MM.1S (cell line): Measurements from ENCODE around the gene MAGI1.

Experiments used
- DNase-seq: peaks from one replicate; pipeline ENCODE4 v3.0.0-alpha.2; 2015
- H2AFZ ChIP-seq: fragments of 300-600 bp; sonication (generic); 2 replicates; pipeline ENCODE4 v1.6.0; 2016; ENCODE audit warnings: antibody characterized with exemption, low read length
- H3F3A ChIP-seq: fragments of 300-600 bp; sonication (generic); 2 replicates; pipeline ENCODE4 v1.6.1; 2016; ENCODE audit warnings: mild to moderate bottlenecking, antibody characterized with exemption, low read length, moderate library complexity, mixed read lengths; ENCODE audit not compliant: insufficient read depth
- H3K27ac ChIP-seq: fragments of 300-600 bp; sonication (generic); 2 replicates; pipeline ENCODE4 v1.5.1; 2016; ENCODE audit warnings: mild to moderate bottlenecking, low read length
- H3K27me3 ChIP-seq: fragments of 300-600 bp; sonication (generic); replicated peaks from 2 replicates; pipeline ENCODE4 v1.6.0; 2016; ENCODE audit warnings: low read length; ENCODE audit not compliant: insufficient read depth
- H3K36me3 ChIP-seq: fragments of 300-600 bp; sonication (generic); replicated peaks from 2 replicates; pipeline ENCODE4 v1.6.1; 2016; ENCODE audit warnings: mild to moderate bottlenecking, low read length, mixed read lengths; ENCODE audit not compliant: insufficient read depth
- H3K4me1 ChIP-seq: fragments of 300-600 bp; sonication (generic); 2 replicates; pipeline ENCODE4 v1.6.1; 2016; ENCODE audit warnings: low read length, mixed read lengths
- H3K4me2 ChIP-seq: fragments of 300-600 bp; sonication (generic); 2 replicates; pipeline ENCODE4 v1.6.0; 2016; ENCODE audit warnings: low read depth, low read length
- H3K4me3 ChIP-seq: fragments of 300-600 bp; sonication (generic); 2 replicates; pipeline ENCODE4 v1.5.1; 2016; ENCODE audit warnings: low read length, mixed read lengths
- H3K79me2 ChIP-seq: fragments of 300-600 bp; sonication (generic); 2 replicates; pipeline ENCODE4 v1.6.1; 2016; ENCODE audit warnings: mixed run types, low read length, mixed read lengths
- H3K9ac ChIP-seq: fragments of 300-600 bp; sonication (generic); 2 replicates; pipeline ENCODE4 v1.6.1; 2016; ENCODE audit warnings: low read length, mixed read lengths
- H3K9me2 ChIP-seq: fragments of 300-600 bp; sonication (generic); replicated peaks from 2 replicates; pipeline ENCODE4 v1.6.1; 2016; ENCODE audit warnings: mild to moderate bottlenecking, low read length, mixed read lengths; ENCODE audit not compliant: insufficient read depth
- H3K9me3 ChIP-seq: fragments of 300-600 bp; sonication (generic); replicated peaks from 2 replicates; pipeline ENCODE4 v1.6.1; 2016; ENCODE audit warnings: mild to moderate bottlenecking, low read length, mixed read lengths; ENCODE audit not compliant: insufficient read depth
- H4K20me1 ChIP-seq: fragments of 300-600 bp; sonication (generic); 2 replicates; pipeline ENCODE4 v1.6.1; 2016; ENCODE audit warnings: mild to moderate bottlenecking, low read length, moderate library complexity, mixed read lengths; ENCODE audit not compliant: insufficient read depth
- EZH2 ChIP-seq: fragments of 300-600 bp; sonication (generic); optimal IDR thresholded peaks from 2 replicates; pipeline ENCODE3; 2017; ENCODE audit warnings: low read depth, mild to moderate bottlenecking, antibody characterized with exemption, low read length, mixed read lengths
- EZH2phosphoT487 ChIP-seq: fragments of 300-600 bp; sonication (generic); IDR thresholded peaks from 2 replicates; pipeline ENCODE4 v1.6.1; 2018; ENCODE audit warnings: antibody characterized with exemption, low read length
- TF ChIP-seq, protein P1 (sequence below): fragments of 300-600 bp; sonication (generic); IDR thresholded peaks from 2 replicates; pipeline ENCODE4 v1.5.1; 2016; ENCODE audit warnings: antibody characterized with exemption, low read length, mixed read lengths

MAGI1 gene

DNA sequence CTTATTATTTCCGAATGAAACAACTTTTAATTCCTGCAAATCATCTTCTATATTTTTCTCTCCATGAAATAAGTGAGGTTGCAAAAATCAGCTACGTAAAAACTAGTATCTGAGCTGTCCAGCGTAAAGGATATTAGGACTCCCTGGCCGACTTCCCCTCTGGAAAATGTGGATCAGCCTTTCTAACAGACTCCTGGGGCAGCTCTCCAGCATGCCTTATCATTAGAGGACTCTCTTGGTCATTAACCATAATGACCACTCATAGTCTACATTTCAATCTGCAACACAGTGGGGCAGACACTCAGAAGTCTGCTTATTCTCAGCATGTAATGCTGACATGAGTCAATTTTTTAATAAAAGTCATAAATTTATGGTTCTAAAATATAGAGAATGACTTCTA lies 130.1 kb downstream of the MAGI1 start:
- DNase-seq, result no peak
- Histone ChIP-seq H3K36me3 (no peaks in the 10 kb centered on the region), H3K27ac (no peak overlapping the region), H3K4me1 (no peaks in the 10 kb centered on the region), H3K4me3 (no peak overlapping the region), H3K9ac (no peak overlapping the region), H3K79me2 (no peaks in the 10 kb centered on the region), H3K9me2 (no peaks in the 10 kb centered on the region), H3F3A (no peaks in the 10 kb centered on the region), H4K20me1 (no peaks in the 10 kb centered on the region), H3K27me3 (no peaks in the 10 kb centered on the region), H2AFZ (no peak overlapping the region), H3K4me2 (no peak overlapping the region), H3K9me3 (no peaks in the 10 kb centered on the region)
- TF ChIP-seq EZH2phosphoT487 (no peak), EZH2 (no peak)
- TF ChIP-seq, protein P1, sequence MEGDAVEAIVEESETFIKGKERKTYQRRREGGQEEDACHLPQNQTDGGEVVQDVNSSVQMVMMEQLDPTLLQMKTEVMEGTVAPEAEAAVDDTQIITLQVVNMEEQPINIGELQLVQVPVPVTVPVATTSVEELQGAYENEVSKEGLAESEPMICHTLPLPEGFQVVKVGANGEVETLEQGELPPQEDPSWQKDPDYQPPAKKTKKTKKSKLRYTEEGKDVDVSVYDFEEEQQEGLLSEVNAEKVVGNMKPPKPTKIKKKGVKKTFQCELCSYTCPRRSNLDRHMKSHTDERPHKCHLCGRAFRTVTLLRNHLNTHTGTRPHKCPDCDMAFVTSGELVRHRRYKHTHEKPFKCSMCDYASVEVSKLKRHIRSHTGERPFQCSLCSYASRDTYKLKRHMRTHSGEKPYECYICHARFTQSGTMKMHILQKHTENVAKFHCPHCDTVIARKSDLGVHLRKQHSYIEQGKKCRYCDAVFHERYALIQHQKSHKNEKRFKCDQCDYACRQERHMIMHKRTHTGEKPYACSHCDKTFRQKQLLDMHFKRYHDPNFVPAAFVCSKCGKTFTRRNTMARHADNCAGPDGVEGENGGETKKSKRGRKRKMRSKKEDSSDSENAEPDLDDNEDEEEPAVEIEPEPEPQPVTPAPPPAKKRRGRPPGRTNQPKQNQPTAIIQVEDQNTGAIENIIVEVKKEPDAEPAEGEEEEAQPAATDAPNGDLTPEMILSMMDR, result no peak

- TF ChIP-seq EZH2phosphoT487, result no peak
- no peak for TF ChIP-seq EZH2
- TF ChIP-seq, protein P1, result no peak
- Histone ChIP-seq H3K27ac (no peak overlapping the region), H2AFZ (peak overlapping the region; percentile 50; the same call in 1 of the 2 replicates), H4K20me1 (no peaks in the 10 kb centered on the region), H3K9me3 (no peaks in the 10 kb centered on the region), H3K4me1 (no peaks in the 10 kb centered on the region), H3K9ac (no peak overlapping the region), H3K27me3 (no peaks in the 10 kb centered on the region), H3K79me2 (no peaks in the 10 kb centered on the region), H3K4me3 (peak overlapping the region; percentile 49), H3K4me2 (peak overlapping the region; percentile 54), H3K36me3 (no peaks in the 10 kb centered on the region), H3F3A (no peaks in the 10 kb centered on the region), H3K9me2 (no peaks in the 10 kb centered on the region)
- peak; percentile 49 for DNase-seq
Measured at GRCh38 chr3:65907232-65908130, 131.2 kb downstream of the MAGI1 start.

GRCh38 chr3:65905771-65906170 lies 132.9 kb downstream of the MAGI1 start:
- H3K27ac ChIP-seq, result no peak overlapping the region
- H3K9me2 ChIP-seq, result no peaks in the 10 kb centered on the region
- no peak for TF ChIP-seq EZH2phosphoT487
- no peak for TF ChIP-seq EZH2
- TF ChIP-seq, protein P1, result no peak
- no peaks in the 10 kb centered on the region for H3K79me2 ChIP-seq
- DNase-seq, result no peak
- no peaks in the 10 kb centered on the region for H3K27me3 ChIP-seq
- no peak overlapping the region for H3K4me3 ChIP-seq
- H3K36me3 ChIP-seq, result no peaks in the 10 kb centered on the region
- H4K20me1 ChIP-seq, result no peaks in the 10 kb centered on the region
- H3K4me1 ChIP-seq, result no peaks in the 10 kb centered on the region
- no peak overlapping the region for H3K4me2 ChIP-seq
- no peak overlapping the region for H3K9ac ChIP-seq
- H2AFZ ChIP-seq, result no peak overlapping the region
- H3K9me3 ChIP-seq, result no peaks in the 10 kb centered on the region
- H3F3A ChIP-seq, result no peaks in the 10 kb centered on the region
